HCT116 (cell line): ENCODE data around the gene ATP13A3. TPM values are rescaled to one million over a fixed set of nuclear protein-coding genes. Genes with fewer than 3 reads are reported as not detected.

Experiments
- ATAC-seq: fragments of 200-7000 bp; cut with Tn5 transposase; 2 replicates; pipeline ENCODE4 v1.9.1; 2020; ENCODE audit warnings: mild to moderate bottlenecking, moderate library complexity
- BruUV-seq: library from RNA; stranded (reverse); fragments of 400-500 nt; replicated peaks from 2 replicates; lab custom pipeline; 2021; lab: Mats Ljungman, UMichigan
- CTCF ChIA-PET: fragments of 300-600 bp; sonication (Branson Sonifier 250); formaldehyde crosslinking; loops from one replicate; lab custom pipeline; 2021; ENCODE audit warnings: antibody characterized with exemption; lab: Charles Lee
- POLR2A ChIA-PET: fragments of 300-600, 350-600 bp; sonication (Branson Sonifier 250); formaldehyde crosslinking; loops from one replicate; lab custom pipeline; 2021; ENCODE audit warnings: antibody characterized with exemption; lab: Charles Lee
- RAD21 ChIA-PET, 2 experiments: fragments of 300-600 bp; sonication (Branson Sonifier 250); formaldehyde crosslinking; loops; one replicate each; lab custom pipeline; 2023; ENCODE audit warnings: low total read pairs in 2 of 2; ENCODE audit not compliant: uncharacterized antibody in 2 of 2, unreplicated experiment in 2 of 2, low non-redundant PET in 1 of 2; lab: Charles Lee
- DNase-seq: peaks from one replicate; pipeline ENCODE4 v3.0.0-alpha.2; 2010; ENCODE audit warnings: low read depth, low spot score
- H2AFZ ChIP-seq: fragments of 200-600 bp; shearing (Covaris generic), sonication (generic); 2 replicates; pipeline ENCODE4 v1.6.1; 2017; ENCODE audit warnings: low read depth, mixed run types, mixed read lengths, antibody characterized with exemption, low read length; ENCODE audit not compliant: poor library complexity, severe bottlenecking
- H3K27ac ChIP-seq: 2 replicates; pipeline ENCODE4 v1.5.1; 2012; ENCODE audit warnings: low read depth, low read length
- H3K27me3 ChIP-seq: fragments of 200-600 bp; sonication (generic); 2 replicates; pipeline ENCODE4 v1.6.1; 2016; ENCODE audit warnings: mixed run types, low read length, mixed read lengths; ENCODE audit not compliant: insufficient read depth
- H3K36me3 ChIP-seq, 2 experiments: fragments of 200-500 bp in 1 of 2; fragments of 200-600 bp in 1 of 2; sonication (Bioruptor generic) in 1 of 2; sonication (generic) in 1 of 2; 2 replicates each; pipeline versions ENCODE4 v1.5.1 to v1.6.1; 2014 to 2016; ENCODE audit warnings: low read length in 2 of 2, inconsistent platforms in 1 of 2, mixed read lengths in 1 of 2, mixed run types in 1 of 2; ENCODE audit not compliant: insufficient read depth in 2 of 2, control insufficient read depth in 1 of 2
- H3K4me1 ChIP-seq, 2 experiments: fragments of 200-600 bp in 1 of 2; sonication (generic) in 1 of 2; 2 replicates each; pipeline versions ENCODE4 v1.5.1 to v1.6.1; 2012 to 2017; ENCODE audit warnings: low read length in 2 of 2, inconsistent platforms in 1 of 2, mild to moderate bottlenecking in 1 of 2, mixed read lengths in 1 of 2, mixed run types in 1 of 2, moderate library complexity in 1 of 2; ENCODE audit not compliant: insufficient read depth in 2 of 2, control insufficient read depth in 1 of 2
- H3K4me2 ChIP-seq: fragments of 200-600 bp; sonication (generic); 2 replicates; pipeline ENCODE4 v1.6.1; 2017; ENCODE audit warnings: mixed run types, low read length, mixed read lengths
- H3K4me3 ChIP-seq, 2 experiments: fragments of 200-600 bp in 1 of 2; sonication (generic) in 1 of 2; replicated peaks in 1 of 2; 2 replicates each; pipeline ENCODE4 v1.5.1; 2011 to 2016; ENCODE audit warnings: low read length in 2 of 2, control low read depth in 1 of 2, low read depth in 1 of 2, mild to moderate bottlenecking in 1 of 2, mixed read lengths in 1 of 2, mixed run types in 1 of 2
- H3K79me2 ChIP-seq: fragments of 200-600 bp; sonication (generic); 2 replicates; pipeline ENCODE4 v1.6.1; 2017; ENCODE audit warnings: mild to moderate bottlenecking, mixed run types, low read length, moderate library complexity, mixed read lengths; ENCODE audit not compliant: insufficient read depth
- H3K9ac ChIP-seq: fragments of 200-600 bp; sonication (generic); 2 replicates; pipeline ENCODE4 v1.6.1; 2016; ENCODE audit warnings: low read length, mixed read lengths
- H3K9me2 ChIP-seq: fragments of 200-600 bp; sonication (generic), shearing (Covaris generic); 2 replicates; pipeline ENCODE4 v1.6.1; 2017; ENCODE audit warnings: mixed run types, mild to moderate bottlenecking, moderate library complexity; ENCODE audit not compliant: insufficient read depth
- H3K9me3 ChIP-seq, 2 experiments: fragments of 200-500 bp in 1 of 2; fragments of 200-600 bp in 1 of 2; sonication (Bioruptor generic) in 1 of 2; sonication (generic) in 1 of 2; 2 replicates each; pipeline ENCODE4 v1.6.1; 2014 to 2017; ENCODE audit warnings: low read length in 2 of 2, mixed read lengths in 2 of 2, inconsistent platforms in 1 of 2, low read depth in 1 of 2, mild to moderate bottlenecking in 1 of 2, mixed run types in 1 of 2, moderate library complexity in 1 of 2; ENCODE audit not compliant: control insufficient read depth in 1 of 2, insufficient read depth in 1 of 2
- H4K20me1 ChIP-seq: fragments of 200-600 bp; sonication (generic), shearing (Covaris generic); 2 replicates; pipeline ENCODE4 v1.6.1; 2017; ENCODE audit warnings: mixed run types, mild to moderate bottlenecking, moderate library complexity; ENCODE audit not compliant: insufficient read depth
- CBX3 ChIP-seq: IDR thresholded peaks from 2 replicates; pipeline ENCODE4 v1.6.1; 2012; ENCODE audit warnings: low read depth
- CEBPB ChIP-seq: IDR thresholded peaks from 2 replicates; pipeline ENCODE4 v1.6.1; 2012; ENCODE audit warnings: low read depth
- EGR1 ChIP-seq: IDR thresholded peaks from 2 replicates; pipeline ENCODE4 v1.6.1; 2012; ENCODE audit warnings: low read depth
- EZH2 ChIP-seq: fragments of 200-600 bp; sonication (generic); IDR thresholded peaks from 2 replicates; pipeline ENCODE4 v1.6.1; 2017; ENCODE audit warnings: antibody characterized with exemption, mixed run types
- FOSL1 ChIP-seq: IDR thresholded peaks from 2 replicates; pipeline ENCODE4 v1.6.1; 2012; ENCODE audit warnings: low read depth
- MAX ChIP-seq: IDR thresholded peaks from 2 replicates; pipeline ENCODE4 v1.6.1; 2012
- POLR2AphosphoS5 ChIP-seq: IDR thresholded peaks from 2 replicates; pipeline ENCODE4 v1.6.1; 2011; ENCODE audit warnings: mild to moderate bottlenecking, low read depth, low read length, moderate library complexity
- RAD21 ChIP-seq: IDR thresholded peaks from 2 replicates; pipeline ENCODE4 v1.6.1; 2012; ENCODE audit warnings: low read depth, mild to moderate bottlenecking
- SP1 ChIP-seq: IDR thresholded peaks from 2 replicates; pipeline ENCODE4 v1.6.1; 2012; ENCODE audit warnings: low read depth
- TCF7L2 ChIP-seq: IDR thresholded peaks from 2 replicates; pipeline ENCODE4 v1.7.0; 2011; ENCODE audit warnings: borderline replicate concordance, inconsistent platforms; ENCODE audit not compliant: insufficient read depth, insufficient read length; ENCODE audit errors: extremely low read depth
- YY1 ChIP-seq: IDR thresholded peaks from 2 replicates; pipeline ENCODE4 v1.6.1; 2011; ENCODE audit warnings: low read length, low read depth, moderate library complexity, mild to moderate bottlenecking; ENCODE audit not compliant: insufficient replicate concordance; ENCODE audit errors: extremely low read depth
- ZFX ChIP-seq: fragments of 450-650 bp; IDR thresholded peaks from 2 replicates; pipeline ENCODE4 v1.6.1; 2017
- ZNF274 ChIP-seq: fragments of 200-500 bp; sonication (Bioruptor generic); IDR thresholded peaks from 2 replicates; pipeline ENCODE4 v1.6.1; 2014; ENCODE audit warnings: mild to moderate bottlenecking, low read depth, low read length, inconsistent platforms
- intact Hi-C: fragments of 100-400 bp; cut with micrococcal nuclease; formaldehyde crosslinking; loops from 2 replicates; pipeline ENCODE4 v1.10.0; 2022
- total RNA-seq: library from RNA; stranded (reverse); gene quantifications from one replicate; pipeline ENCODE4 v1.2.1, GENCODE V29; 2021; ENCODE audit not compliant: unreplicated experiment
- TF ChIP-seq, protein P1 (sequence below), 3 experiments: fragments of 200-600 bp in 1 of 3; sonication (generic) in 1 of 3; IDR thresholded peaks in 2 of 3; conservative IDR thresholded peaks in 1 of 3; 2 replicates each; pipeline ENCODE4 v1.5.1; 2012 to 2017; ENCODE audit warnings: low read depth in 2 of 3, low read length in 2 of 3, antibody characterized with exemption in 1 of 3, borderline replicate concordance in 1 of 3, control low read depth in 1 of 3, mild to moderate bottlenecking in 1 of 3, mixed read lengths in 1 of 3, mixed run types in 1 of 3, moderate library complexity in 1 of 3; ENCODE audit not compliant: insufficient read depth in 1 of 3
- TF ChIP-seq, protein P2 (sequence below): IDR thresholded peaks from 2 replicates; pipeline ENCODE4 v1.6.1; 2012
- TF ChIP-seq, protein P3 (sequence below): IDR thresholded peaks from 2 replicates; pipeline ENCODE4 v1.6.1; 2011; ENCODE audit warnings: mild to moderate bottlenecking, low read length, moderate library complexity; ENCODE audit not compliant: insufficient replicate concordance; ENCODE audit errors: extremely low read depth
- TF ChIP-seq, protein P4 (sequence below): IDR thresholded peaks from 2 replicates; pipeline ENCODE4 v1.6.1; 2012; ENCODE audit warnings: low read depth

Gene ATP13A3
- total RNA-seq, 1 experiment from 2014 or later: 139 TPM

- no peaks in the 10 kb centered on the region for H3K79me2 ChIP-seq
- no TSS peak for BruUV-seq
- ChIA-PET RAD21 (no interaction called here), POLR2A (interaction anchor here (0.7 kb wide), 1 partner anchor 216 kb away, joined by 4 read pairs; no protein-coding TSS in a partner anchor), CTCF (no interaction called here)
- H3K4me3 ChIP-seq: no peak overlapping the region
- DNase-seq (no peak), ATAC-seq (no peak)
- no peak overlapping the region for H3K9ac ChIP-seq
- intact Hi-C loops: no loop called here
- H3K9me2 ChIP-seq: no peaks in the 10 kb centered on the region
- no peak overlapping the region for H3K4me2 ChIP-seq
- no peak overlapping the region for H3K27ac ChIP-seq
- peaks cover 4% of the 10 kb centered on the region; the same call in 1 of the 2 replicates for H3K27me3 ChIP-seq
- H4K20me1 ChIP-seq: no peaks in the 10 kb centered on the region
- TF ChIP-seq, protein P1, sequence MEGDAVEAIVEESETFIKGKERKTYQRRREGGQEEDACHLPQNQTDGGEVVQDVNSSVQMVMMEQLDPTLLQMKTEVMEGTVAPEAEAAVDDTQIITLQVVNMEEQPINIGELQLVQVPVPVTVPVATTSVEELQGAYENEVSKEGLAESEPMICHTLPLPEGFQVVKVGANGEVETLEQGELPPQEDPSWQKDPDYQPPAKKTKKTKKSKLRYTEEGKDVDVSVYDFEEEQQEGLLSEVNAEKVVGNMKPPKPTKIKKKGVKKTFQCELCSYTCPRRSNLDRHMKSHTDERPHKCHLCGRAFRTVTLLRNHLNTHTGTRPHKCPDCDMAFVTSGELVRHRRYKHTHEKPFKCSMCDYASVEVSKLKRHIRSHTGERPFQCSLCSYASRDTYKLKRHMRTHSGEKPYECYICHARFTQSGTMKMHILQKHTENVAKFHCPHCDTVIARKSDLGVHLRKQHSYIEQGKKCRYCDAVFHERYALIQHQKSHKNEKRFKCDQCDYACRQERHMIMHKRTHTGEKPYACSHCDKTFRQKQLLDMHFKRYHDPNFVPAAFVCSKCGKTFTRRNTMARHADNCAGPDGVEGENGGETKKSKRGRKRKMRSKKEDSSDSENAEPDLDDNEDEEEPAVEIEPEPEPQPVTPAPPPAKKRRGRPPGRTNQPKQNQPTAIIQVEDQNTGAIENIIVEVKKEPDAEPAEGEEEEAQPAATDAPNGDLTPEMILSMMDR (IDR thresholded peaks at IDR 0.05 in 2 of 3, conservative IDR thresholded peaks at IDR 0.05 in 1 of 3; ENCODE audit: borderline replicate concordance in 1 of 3, insufficient read depth in 1 of 3, low read depth in 2 of 3, low read length in 2 of 3): no peak
- TF ChIP-seq, protein P2, sequence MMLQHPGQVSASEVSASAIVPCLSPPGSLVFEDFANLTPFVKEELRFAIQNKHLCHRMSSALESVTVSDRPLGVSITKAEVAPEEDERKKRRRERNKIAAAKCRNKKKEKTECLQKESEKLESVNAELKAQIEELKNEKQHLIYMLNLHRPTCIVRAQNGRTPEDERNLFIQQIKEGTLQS: no peak
- TF ChIP-seq FOSL1: no peak
- TF ChIP-seq YY1: no peak
- no peak for TF ChIP-seq RAD21
- TF ChIP-seq, protein P3, sequence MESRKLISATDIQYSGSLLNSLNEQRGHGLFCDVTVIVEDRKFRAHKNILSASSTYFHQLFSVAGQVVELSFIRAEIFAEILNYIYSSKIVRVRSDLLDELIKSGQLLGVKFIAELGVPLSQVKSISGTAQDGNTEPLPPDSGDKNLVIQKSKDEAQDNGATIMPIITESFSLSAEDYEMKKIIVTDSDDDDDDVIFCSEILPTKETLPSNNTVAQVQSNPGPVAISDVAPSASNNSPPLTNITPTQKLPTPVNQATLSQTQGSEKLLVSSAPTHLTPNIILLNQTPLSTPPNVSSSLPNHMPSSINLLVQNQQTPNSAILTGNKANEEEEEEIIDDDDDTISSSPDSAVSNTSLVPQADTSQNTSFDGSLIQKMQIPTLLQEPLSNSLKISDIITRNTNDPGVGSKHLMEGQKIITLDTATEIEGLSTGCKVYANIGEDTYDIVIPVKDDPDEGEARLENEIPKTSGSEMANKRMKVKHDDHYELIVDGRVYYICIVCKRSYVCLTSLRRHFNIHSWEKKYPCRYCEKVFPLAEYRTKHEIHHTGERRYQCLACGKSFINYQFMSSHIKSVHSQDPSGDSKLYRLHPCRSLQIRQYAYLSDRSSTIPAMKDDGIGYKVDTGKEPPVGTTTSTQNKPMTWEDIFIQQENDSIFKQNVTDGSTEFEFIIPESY: no peak
- TF ChIP-seq ZFX: no peak
- no peak for TF ChIP-seq POLR2AphosphoS5
- no peak for TF ChIP-seq EGR1
- no peak for TF ChIP-seq SP1
- no peak for TF ChIP-seq TCF7L2
- no peak for TF ChIP-seq CBX3
- no peak for TF ChIP-seq EZH2
- TF ChIP-seq, protein P4, sequence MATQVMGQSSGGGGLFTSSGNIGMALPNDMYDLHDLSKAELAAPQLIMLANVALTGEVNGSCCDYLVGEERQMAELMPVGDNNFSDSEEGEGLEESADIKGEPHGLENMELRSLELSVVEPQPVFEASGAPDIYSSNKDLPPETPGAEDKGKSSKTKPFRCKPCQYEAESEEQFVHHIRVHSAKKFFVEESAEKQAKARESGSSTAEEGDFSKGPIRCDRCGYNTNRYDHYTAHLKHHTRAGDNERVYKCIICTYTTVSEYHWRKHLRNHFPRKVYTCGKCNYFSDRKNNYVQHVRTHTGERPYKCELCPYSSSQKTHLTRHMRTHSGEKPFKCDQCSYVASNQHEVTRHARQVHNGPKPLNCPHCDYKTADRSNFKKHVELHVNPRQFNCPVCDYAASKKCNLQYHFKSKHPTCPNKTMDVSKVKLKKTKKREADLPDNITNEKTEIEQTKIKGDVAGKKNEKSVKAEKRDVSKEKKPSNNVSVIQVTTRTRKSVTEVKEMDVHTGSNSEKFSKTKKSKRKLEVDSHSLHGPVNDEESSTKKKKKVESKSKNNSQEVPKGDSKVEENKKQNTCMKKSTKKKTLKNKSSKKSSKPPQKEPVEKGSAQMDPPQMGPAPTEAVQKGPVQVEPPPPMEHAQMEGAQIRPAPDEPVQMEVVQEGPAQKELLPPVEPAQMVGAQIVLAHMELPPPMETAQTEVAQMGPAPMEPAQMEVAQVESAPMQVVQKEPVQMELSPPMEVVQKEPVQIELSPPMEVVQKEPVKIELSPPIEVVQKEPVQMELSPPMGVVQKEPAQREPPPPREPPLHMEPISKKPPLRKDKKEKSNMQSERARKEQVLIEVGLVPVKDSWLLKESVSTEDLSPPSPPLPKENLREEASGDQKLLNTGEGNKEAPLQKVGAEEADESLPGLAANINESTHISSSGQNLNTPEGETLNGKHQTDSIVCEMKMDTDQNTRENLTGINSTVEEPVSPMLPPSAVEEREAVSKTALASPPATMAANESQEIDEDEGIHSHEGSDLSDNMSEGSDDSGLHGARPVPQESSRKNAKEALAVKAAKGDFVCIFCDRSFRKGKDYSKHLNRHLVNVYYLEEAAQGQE: no peak
- no peak for TF ChIP-seq ZNF274
- no peak for TF ChIP-seq MAX
- TF ChIP-seq CEBPB: no peak
- H2AFZ ChIP-seq: no peak overlapping the region
- H3K4me1 ChIP-seq: peaks cover 0 to 8% of the 10 kb centered on the region in 2 experiments; a peak in 1 of 4 replicates
- H3K9me3 ChIP-seq: no peaks in the 10 kb centered on the region
- no peaks in the 10 kb centered on the region for H3K36me3 ChIP-seq
Measured at GRCh38 chr3:194365526-194365925, 121.3 kb downstream of the ATP13A3 start.
